GM21447 (cell line): ENCODE results near the gene ABCA13.

Source experiments
- ATAC-seq: cut with Tn5 transposase; IDR thresholded peaks from one replicate; pipeline ENCODE4 v1.9.1; 2021; ENCODE audit not compliant: unreplicated experiment

Gene ABCA13

DNA sequence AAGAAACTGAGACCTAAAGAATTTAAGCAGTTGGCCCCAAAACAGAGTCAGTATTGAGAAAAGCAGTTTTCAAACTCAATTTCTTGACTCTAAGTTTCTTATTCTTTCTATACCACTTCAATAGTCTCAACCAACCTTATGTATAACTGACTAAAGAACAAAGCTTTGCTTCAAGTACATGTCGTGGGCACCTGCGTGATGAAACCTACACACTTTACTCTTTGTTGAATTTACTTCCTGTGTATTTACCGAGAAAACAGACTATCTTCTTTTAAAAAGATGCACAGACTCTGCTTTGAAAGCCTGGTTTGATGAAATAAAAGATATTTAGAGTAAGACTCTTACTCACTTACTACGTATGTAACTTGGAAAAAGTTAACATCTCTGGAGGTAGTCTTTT is 455.9 kb downstream of the ABCA13 start:
- ATAC-seq, result no peak

DNA sequence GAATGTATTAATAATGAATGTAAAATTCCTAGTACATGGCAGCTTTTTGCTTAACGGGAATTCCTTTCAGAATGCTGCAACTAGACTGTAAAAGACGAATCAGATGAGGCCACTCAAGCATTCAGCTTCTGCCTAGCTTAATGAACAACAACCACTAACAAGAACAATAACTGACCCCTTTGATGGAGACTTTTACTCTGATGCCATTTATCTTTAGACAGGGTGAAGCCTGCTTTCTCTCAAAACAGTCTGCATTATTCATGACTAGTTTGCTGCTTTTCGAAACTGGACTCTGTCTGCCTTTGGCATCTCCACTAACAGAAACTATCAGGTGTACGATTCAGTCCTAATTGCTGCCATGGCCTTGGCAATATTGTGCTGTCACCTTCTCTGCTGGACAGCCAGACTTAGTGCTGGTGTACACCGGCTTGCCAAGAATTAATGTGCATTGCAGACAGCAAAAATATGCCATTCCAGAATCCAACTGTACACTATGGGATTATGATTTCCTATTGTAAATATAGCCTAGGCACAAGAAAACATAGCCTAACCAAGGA is 457.6 kb downstream of the ABCA13 start:
- no peak for ATAC-seq

DNA sequence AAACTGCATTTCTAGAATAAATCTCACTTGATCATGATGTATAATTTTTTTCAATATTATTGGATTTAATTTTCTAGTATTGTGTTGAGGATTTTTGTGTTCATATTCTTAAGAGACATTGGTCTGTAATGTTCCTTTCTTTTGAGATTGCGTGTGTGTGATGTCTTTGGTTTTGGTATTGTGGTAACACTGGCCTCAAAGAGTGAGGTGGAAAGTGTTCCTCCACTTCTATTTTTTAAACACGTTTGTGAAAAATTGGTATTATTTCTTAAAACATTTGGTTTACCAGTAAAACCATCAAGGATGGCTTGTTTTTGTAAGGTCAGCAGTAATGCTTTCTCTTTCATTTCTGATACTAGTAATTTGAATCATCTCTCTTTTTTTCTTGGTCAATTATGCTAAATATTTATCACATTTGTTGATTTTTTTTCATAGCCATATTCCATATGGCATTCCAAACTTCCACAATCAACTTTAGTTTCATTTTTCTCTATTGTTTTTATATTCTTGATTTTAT is 462.9 kb downstream of the ABCA13 start:
- ATAC-seq, result no peak

DNA sequence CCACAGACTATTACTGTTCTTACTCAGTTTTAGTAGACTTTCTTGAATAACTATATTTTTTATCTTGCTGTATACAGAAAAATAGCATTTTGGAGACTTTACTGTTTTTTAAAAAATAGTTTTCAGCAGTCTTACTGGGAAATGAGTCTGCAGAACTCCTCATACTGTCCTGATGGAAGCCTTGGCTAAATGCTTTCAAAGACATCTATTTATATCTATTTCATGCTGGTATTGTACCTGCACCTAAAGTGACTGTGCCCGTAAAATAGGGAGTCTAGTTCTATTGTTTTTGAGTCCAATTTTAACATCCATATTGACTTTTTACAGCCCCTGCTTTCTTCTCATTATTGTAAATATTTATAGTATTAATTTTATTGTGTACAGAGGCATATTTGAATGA is 464.5 kb downstream of the ABCA13 start:
- no peak for ATAC-seq

DNA sequence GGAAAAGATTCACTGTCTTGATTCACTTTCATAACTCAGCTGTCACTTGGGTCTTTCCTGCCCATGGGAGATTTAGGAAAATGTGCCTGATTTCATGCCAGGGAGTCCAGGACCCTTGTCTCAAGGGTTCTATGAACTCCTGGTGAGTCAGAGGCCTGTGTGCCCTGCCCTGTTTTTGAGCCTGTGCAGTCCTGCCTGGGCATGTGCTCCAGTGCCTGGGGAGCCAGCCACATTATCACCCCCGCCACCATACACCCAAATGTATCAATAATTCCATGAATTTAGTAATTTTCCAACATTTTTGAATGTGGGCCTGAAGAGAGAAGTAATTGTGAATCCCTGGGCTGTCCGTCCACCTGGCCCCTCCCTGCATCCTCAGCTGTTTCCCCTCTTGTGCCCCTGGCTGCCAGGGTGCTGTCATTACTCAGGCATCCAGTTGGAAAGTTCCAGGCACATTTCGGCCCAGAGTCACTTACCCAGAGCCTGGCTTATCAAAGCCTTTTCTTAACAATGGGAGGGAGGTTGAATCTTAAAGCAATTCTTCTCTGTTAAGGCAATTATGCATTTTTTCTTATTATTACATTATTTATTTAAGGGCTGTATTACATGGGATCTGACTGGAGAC is 465.2 kb downstream of the ABCA13 start:
- no peak for ATAC-seq

DNA sequence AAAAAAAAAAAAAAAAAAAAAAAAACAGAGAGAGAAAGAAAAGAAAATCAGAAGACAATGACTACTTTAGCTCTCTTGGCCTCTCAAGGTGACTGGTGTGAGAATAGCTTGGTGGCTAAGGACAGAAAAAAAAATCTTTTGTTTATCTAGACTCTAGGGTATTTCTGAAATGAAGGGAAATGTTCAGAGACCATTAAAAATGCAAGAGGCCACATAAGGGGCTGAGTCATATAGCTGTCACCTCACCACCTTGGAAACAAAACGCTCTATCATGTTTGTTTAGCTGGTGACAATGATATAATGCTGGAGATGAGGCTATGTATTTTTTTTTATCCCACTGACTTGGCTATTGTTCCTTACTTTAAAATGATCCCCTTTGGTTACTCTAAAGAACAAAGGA is 466.1 kb downstream of the ABCA13 start:
- ATAC-seq, result no peak

DNA sequence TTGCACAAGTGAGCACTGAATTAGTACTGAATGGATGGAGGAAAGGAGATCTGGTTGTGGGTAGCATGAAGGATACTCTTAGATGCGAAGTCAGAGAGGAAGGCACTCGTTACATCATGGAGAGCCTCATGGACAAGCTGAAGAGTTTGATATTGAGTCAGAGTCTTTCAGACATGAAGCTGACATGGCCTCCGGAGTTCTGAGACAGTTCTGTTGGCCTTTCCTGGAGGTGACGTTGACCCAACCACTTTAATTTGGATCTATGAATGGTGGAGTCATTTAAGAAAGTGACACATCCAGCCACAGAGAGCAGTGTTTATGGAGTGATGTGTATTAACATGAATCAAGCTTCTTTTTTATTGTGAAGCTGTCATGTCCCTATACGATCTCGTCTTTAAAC is 466.8 kb downstream of the ABCA13 start:
- no peak for ATAC-seq

DNA sequence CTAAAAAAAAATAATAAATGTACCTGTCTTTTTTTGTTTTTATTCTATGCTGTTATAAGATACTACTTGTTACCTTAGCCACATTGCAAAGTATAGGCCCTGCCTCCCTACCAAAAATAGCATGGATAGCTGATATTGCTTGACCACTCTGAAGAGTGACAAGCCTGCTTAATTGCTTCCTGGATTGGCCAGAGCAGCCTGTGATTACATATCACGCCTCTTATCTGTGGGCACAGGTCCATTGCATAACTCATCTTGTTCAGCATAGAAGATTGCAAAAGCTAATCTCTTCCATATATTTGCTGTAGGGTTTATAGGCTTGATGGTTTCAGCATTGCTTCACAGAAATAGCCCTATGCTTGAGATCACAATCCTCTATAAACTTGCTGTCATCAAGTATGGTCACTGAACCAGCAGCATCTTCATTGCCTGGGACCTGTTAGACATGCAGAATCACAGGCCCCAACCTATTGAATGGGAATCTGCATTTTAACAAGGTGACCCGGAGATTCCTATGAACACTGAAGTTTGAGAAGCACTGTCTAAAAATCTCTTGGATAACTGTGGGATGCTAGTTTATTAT is 472.3 kb downstream of the ABCA13 start:
- no peak for ATAC-seq

DNA sequence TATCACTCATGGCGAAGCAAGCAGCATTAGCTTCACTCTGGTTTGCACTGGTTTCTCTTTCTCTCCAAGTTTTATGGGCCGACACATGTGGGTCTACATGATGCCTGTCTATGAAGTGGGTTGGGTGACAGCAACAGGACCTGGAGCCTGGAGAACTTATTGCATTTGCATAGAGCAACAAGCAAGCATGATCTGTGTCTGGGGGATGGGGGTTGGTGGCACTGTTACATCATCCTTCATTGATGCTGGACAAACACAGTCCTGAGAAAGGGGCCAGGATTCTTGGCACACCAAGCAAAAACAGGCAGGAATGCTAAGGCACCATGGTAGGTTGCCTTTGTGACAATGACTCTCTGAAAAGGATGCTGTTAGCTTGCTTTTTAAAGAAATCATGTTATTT is 486.9 kb downstream of the ABCA13 start:
- ATAC-seq, result no peak

DNA sequence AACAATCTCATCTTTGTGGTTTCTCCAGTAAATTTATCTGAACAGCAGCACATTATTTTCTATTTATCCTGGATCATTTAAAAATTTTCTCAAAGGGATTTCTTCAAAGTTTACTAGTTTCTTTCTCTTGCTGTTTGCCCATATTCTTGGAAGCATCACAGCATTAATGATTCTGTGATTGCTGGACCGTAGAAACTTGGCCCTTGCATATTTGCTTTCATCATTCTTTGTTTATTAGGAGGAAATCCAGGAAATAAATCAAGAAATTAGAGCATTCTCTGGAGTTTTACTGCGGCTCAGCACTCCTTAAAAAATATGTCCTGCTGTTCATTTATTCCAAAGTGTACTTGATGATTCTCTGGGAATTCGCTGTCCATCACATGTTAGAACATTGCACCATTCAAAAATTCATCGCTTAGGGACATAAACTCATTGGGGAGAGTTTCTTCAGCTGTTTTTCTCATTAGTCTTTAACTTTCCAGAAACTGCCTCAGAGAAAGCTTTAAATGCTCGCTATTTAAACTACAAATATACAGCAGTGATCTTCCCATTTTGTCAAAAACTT is 489.1 kb downstream of the ABCA13 start:
- ATAC-seq, result no peak

DNA sequence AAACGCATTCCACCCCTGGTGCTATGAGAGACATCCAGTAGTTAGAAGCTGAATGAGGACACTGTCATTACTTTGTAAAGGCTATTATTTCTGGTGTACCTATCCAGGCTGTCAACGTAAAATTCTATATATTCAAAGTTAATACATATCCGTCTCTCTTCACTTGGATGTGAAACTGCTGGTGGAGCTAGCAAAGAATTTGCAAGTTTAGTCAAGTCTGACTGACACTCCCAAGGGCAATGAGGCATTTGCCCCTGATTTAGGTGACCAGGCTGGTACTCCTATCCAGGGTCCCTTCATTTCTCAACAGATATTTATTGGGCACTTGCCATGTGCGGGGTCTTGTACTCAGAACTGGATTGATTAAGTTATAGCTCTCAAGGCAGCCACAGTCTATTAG is 493.0 kb downstream of the ABCA13 start:
- no peak for ATAC-seq

DNA sequence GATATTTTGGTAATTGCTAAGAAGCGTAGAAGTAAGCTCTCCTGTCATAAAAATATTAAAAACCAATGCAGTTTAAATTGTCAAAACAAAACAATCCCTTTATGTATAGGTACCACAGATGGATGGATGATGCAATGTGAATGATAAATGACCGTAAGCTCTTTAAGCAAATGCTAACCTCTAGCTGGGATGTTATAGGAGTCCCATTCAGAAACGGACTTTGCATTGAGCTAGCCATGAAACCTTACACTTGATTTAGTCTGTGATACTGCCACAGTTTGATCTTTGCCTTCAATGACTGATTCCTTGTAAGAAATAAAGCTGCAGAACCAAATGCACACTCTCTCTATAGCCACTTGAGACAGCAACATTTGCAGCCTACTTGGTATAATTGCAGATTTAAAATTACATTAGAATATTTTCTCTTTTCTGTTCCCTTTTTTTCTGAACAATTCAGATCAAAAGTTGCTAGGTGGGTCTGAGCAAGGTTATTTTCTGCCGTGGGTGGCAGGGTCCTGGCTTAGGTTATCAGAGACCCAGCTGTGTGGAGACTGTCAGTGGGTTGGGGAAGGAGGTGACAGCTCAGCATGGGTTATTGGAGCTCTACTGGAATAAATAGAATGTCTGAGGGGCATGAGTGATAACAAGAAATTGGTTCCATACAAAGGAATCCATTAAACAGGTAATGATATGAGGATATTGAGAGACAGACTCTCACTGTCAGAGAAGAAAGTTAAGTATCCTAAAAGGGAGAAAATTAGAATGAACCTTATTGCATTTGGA is 494.3 kb downstream of the ABCA13 start:
- ATAC-seq, result no peak

DNA sequence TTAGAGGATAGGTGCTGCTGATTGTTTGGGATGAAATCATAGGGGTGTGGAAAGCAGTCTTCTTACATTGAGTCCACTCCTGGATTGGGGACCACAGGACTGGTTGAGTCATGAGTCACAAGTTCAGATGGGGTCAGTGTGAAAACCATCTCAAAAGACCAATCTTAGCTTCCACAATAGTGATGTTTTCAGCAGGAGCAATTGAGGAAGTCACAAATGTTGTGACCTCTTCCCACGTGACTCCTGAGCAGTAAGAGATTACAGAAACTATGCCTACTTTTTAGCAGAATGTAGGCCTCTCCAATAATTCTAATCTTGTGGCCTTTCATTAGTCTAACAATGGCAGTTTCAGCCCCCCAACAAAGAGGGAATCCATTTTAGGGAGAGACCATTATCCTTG is 496.1 kb downstream of the ABCA13 start:
- no peak for ATAC-seq

DNA sequence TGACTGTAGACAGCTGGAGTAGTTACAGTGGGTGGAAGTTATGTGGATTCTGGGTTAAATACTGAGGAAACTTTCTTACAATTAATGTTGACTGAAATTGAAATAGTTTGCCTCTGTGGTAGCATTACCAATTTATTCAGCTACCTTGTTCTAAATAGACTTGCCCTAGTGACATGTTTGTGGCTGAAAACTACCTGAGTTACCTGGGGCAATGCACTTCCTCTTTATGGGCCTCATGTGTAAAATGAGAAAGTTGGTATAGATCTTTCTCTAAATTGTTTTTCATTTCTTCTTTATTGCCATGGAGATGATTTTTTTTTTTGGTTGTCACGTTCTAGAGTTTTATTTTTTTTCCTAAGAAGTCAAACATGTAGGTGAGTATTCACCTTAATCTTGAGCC is 500.4 kb downstream of the ABCA13 start:
- no peak for ATAC-seq

DNA sequence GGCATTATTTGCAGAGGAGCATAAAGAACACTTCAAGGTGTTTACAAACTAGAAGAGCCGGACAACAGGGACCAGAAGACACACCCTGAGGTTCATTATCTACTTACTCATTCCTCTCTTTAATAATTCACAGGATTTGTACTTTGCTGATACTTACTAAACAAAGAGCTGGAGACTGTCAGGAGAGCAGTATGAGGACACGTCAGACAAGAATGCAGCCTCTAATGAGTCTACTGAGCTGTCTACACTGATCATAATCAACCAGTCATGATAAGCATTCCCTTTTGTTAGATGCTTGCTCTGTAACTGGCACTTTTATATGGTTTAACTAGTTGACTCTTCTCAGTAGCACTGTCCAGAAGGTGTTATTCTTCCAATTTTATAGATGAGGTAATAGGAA is 509.7 kb downstream of the ABCA13 start:
- ATAC-seq, result no peak

DNA sequence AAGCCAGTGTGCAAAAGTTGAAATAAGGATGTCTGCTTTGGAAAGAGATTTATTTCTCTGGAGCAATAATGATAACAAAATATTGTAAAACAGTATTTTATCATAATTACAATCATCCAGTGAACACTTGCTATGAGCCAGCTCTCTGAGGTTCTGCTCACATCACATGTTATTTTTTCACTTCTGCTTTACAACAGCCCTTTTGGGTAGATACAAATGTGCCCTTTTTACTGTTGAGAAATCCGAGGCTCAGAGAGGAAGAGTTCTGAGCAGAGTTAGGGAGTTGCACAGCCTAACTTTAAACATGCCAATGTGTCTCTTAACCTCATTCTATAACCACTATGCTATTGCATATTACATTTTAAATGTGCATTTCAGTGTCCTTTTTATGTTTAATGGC is 520.5 kb downstream of the ABCA13 start:
- ATAC-seq, result no peak
